Iris pigment epithelial cell (primary cell): ENCODE data around the gene MYOF.
"Not testable (repeated sequence)": the region's sequence is repeated elsewhere in the genome, so short reads cannot be mapped to it uniquely, and the experiment has no call there.

ENCODE experiments used
- DNase-seq: peaks from one replicate; pipeline ENCODE4 v3.0.0-alpha.2; 2011; ENCODE audit warnings: low read depth

MYOF gene

GRCh38 chr10:93476756-93477155 lies 5.4 kb downstream of the MYOF start:
- no peak for DNase-seq

GRCh38 chr10:93475871-93476270 lies 6.3 kb downstream of the MYOF start:
- no peak for DNase-seq

- DNase-seq, result no peak
Measured at GRCh38 chr10:93475227-93475626, 6.9 kb downstream of the MYOF start.

GRCh38 chr10:93473804-93474472 lies 8.2 kb downstream of the MYOF start:
- no peak for DNase-seq

- no peak for DNase-seq
Measured at GRCh38 chr10:93473161-93473560, 9.0 kb downstream of the MYOF start.

GRCh38 chr10:93471110-93471651 lies 11.0 kb downstream of the MYOF start:
- DNase-seq, result peak; percentile 96

GRCh38 chr10:93469454-93469853 lies 12.7 kb downstream of the MYOF start:
- no peak for DNase-seq

GRCh38 chr10:93468461-93469213 lies 13.5 kb downstream of the MYOF start:
- DNase-seq, result peak; percentile 95

- DNase-seq, result not testable (repeated sequence)
Measured at GRCh38 chr10:93467635-93468034, 14.5 kb downstream of the MYOF start.

- DNase-seq, result peak; percentile 89
Measured at GRCh38 chr10:93465806-93466675, 16.1 kb downstream of the MYOF start.

- no peak for DNase-seq
Measured at GRCh38 chr10:93464776-93465388, 17.3 kb downstream of the MYOF start.

GRCh38 chr10:93463723-93464476 lies 18.2 kb downstream of the MYOF start:
- peak; percentile 88 for DNase-seq

- DNase-seq, result peak; percentile 85
Measured at GRCh38 chr10:93462881-93463280, 19.3 kb downstream of the MYOF start.

GRCh38 chr10:93462371-93462770 lies 19.8 kb downstream of the MYOF start:
- DNase-seq, result no peak

GRCh38 chr10:93461807-93462178 lies 20.3 kb downstream of the MYOF start:
- peak; percentile 75 for DNase-seq

GRCh38 chr10:93461109-93461806 lies 20.9 kb downstream of the MYOF start:
- DNase-seq, result peak; percentile 73

- DNase-seq, result no peak
Measured at GRCh38 chr10:93459466-93459865, 22.7 kb downstream of the MYOF start.

GRCh38 chr10:93458821-93459257 lies 23.3 kb downstream of the MYOF start:
- peak; percentile 100 for DNase-seq

GRCh38 chr10:93457511-93457910 lies 24.6 kb downstream of the MYOF start:
- no peak for DNase-seq

GRCh38 chr10:93456480-93456879 lies 25.7 kb downstream of the MYOF start:
- no peak for DNase-seq

- no peak for DNase-seq
Measured at GRCh38 chr10:93454736-93455135, 27.4 kb downstream of the MYOF start.
